ENCODE results near the gene PRKD1.

GRCh38 chr14:29527286-29527685 is 400.4 kb downstream of the PRKD1 start:
- no peak for TF ChIP-seq EZH2 (IDR thresholded peaks at IDR 0.05; ENCODE audit: low read length, unreplicated experiment)
- no peak for TF ChIP-seq CTCF (conservative IDR thresholded peaks at IDR 0.05; ENCODE audit: low read depth, low read length)
